MM.1S (cell line): ENCODE data around the gene ZXDC.

Experiments
- DNase-seq: peaks from one replicate; pipeline ENCODE4 v3.0.0-alpha.2; 2015
- H2AFZ ChIP-seq: fragments of 300-600 bp; sonication (generic); 2 replicates; pipeline ENCODE4 v1.6.0; 2016; ENCODE audit warnings: antibody characterized with exemption, low read length
- H3F3A ChIP-seq: fragments of 300-600 bp; sonication (generic); 2 replicates; pipeline ENCODE4 v1.6.1; 2016; ENCODE audit warnings: mild to moderate bottlenecking, antibody characterized with exemption, low read length, moderate library complexity, mixed read lengths; ENCODE audit not compliant: insufficient read depth
- H3K27ac ChIP-seq: fragments of 300-600 bp; sonication (generic); 2 replicates; pipeline ENCODE4 v1.5.1; 2016; ENCODE audit warnings: mild to moderate bottlenecking, low read length
- H3K27me3 ChIP-seq: fragments of 300-600 bp; sonication (generic); replicated peaks from 2 replicates; pipeline ENCODE4 v1.6.0; 2016; ENCODE audit warnings: low read length; ENCODE audit not compliant: insufficient read depth
- H3K36me3 ChIP-seq: fragments of 300-600 bp; sonication (generic); replicated peaks from 2 replicates; pipeline ENCODE4 v1.6.1; 2016; ENCODE audit warnings: mild to moderate bottlenecking, low read length, mixed read lengths; ENCODE audit not compliant: insufficient read depth
- H3K4me1 ChIP-seq: fragments of 300-600 bp; sonication (generic); 2 replicates; pipeline ENCODE4 v1.6.1; 2016; ENCODE audit warnings: low read length, mixed read lengths
- H3K4me2 ChIP-seq: fragments of 300-600 bp; sonication (generic); 2 replicates; pipeline ENCODE4 v1.6.0; 2016; ENCODE audit warnings: low read depth, low read length
- H3K4me3 ChIP-seq: fragments of 300-600 bp; sonication (generic); 2 replicates; pipeline ENCODE4 v1.5.1; 2016; ENCODE audit warnings: low read length, mixed read lengths
- H3K79me2 ChIP-seq: fragments of 300-600 bp; sonication (generic); 2 replicates; pipeline ENCODE4 v1.6.1; 2016; ENCODE audit warnings: mixed run types, low read length, mixed read lengths
- H3K9ac ChIP-seq: fragments of 300-600 bp; sonication (generic); 2 replicates; pipeline ENCODE4 v1.6.1; 2016; ENCODE audit warnings: low read length, mixed read lengths
- H3K9me2 ChIP-seq: fragments of 300-600 bp; sonication (generic); replicated peaks from 2 replicates; pipeline ENCODE4 v1.6.1; 2016; ENCODE audit warnings: mild to moderate bottlenecking, low read length, mixed read lengths; ENCODE audit not compliant: insufficient read depth
- H3K9me3 ChIP-seq: fragments of 300-600 bp; sonication (generic); replicated peaks from 2 replicates; pipeline ENCODE4 v1.6.1; 2016; ENCODE audit warnings: mild to moderate bottlenecking, low read length, mixed read lengths; ENCODE audit not compliant: insufficient read depth
- H4K20me1 ChIP-seq: fragments of 300-600 bp; sonication (generic); 2 replicates; pipeline ENCODE4 v1.6.1; 2016; ENCODE audit warnings: mild to moderate bottlenecking, low read length, moderate library complexity, mixed read lengths; ENCODE audit not compliant: insufficient read depth
- EZH2 ChIP-seq: fragments of 300-600 bp; sonication (generic); optimal IDR thresholded peaks from 2 replicates; pipeline ENCODE3; 2017; ENCODE audit warnings: low read depth, mild to moderate bottlenecking, antibody characterized with exemption, low read length, mixed read lengths
- EZH2phosphoT487 ChIP-seq: fragments of 300-600 bp; sonication (generic); IDR thresholded peaks from 2 replicates; pipeline ENCODE4 v1.6.1; 2018; ENCODE audit warnings: antibody characterized with exemption, low read length
- TF ChIP-seq, protein P1 (sequence below): fragments of 300-600 bp; sonication (generic); IDR thresholded peaks from 2 replicates; pipeline ENCODE4 v1.5.1; 2016; ENCODE audit warnings: antibody characterized with exemption, low read length, mixed read lengths

The ZXDC gene

DNA sequence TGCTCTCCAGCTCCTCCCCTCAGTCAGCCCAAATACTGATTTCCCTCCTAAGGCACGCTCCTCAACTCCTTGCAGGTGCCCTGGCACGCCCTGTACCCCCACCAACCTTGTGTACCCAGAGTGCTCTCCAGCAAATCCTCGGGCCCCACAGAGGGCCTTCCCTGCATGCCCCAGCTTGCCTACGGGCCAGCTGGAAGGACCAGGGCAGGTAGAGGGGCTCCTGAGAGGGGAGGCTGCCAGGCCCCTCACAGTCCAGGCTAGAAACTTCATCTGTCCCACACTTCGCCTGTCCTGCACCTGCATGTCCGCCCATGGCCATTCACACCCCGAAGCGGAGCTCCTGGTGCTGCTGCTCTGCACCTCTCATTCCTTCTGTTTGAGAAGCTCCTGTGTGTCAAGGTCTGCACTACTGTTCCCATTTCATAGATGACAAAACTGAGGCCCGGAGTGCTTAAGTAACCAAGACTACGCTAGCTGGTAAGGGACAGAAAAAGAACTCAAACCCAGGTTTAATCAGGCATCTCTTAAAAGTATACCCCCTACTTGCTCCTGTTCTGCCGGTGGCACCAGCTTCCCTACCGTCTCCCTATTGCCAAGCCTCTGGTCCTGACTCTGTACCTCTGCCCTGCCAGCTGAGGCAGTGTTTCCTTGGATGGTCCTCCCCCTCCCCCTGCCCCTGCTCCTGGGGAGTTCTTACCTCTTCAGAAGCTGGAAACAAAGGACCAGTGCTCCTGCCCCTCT, 35.6 kb downstream of the ZXDC start:
- Histone ChIP-seq H4K20me1 (no peaks in the 10 kb centered on the region), H3K9me3 (no peaks in the 10 kb centered on the region), H3K79me2 (no peaks in the 10 kb centered on the region), H3K9me2 (no peaks in the 10 kb centered on the region), H3K27me3 (no peaks in the 10 kb centered on the region), H3F3A (no peaks in the 10 kb centered on the region), H3K9ac (no peak overlapping the region), H2AFZ (no peak overlapping the region), H3K4me3 (no peak overlapping the region), H3K4me1 (no peaks in the 10 kb centered on the region), H3K27ac (no peak overlapping the region), H3K4me2 (no peak overlapping the region), H3K36me3 (no peaks in the 10 kb centered on the region)
- TF ChIP-seq EZH2phosphoT487 (no peak), EZH2 (no peak)
- TF ChIP-seq, protein P1, sequence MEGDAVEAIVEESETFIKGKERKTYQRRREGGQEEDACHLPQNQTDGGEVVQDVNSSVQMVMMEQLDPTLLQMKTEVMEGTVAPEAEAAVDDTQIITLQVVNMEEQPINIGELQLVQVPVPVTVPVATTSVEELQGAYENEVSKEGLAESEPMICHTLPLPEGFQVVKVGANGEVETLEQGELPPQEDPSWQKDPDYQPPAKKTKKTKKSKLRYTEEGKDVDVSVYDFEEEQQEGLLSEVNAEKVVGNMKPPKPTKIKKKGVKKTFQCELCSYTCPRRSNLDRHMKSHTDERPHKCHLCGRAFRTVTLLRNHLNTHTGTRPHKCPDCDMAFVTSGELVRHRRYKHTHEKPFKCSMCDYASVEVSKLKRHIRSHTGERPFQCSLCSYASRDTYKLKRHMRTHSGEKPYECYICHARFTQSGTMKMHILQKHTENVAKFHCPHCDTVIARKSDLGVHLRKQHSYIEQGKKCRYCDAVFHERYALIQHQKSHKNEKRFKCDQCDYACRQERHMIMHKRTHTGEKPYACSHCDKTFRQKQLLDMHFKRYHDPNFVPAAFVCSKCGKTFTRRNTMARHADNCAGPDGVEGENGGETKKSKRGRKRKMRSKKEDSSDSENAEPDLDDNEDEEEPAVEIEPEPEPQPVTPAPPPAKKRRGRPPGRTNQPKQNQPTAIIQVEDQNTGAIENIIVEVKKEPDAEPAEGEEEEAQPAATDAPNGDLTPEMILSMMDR = no peak
- no peak for DNase-seq

DNA sequence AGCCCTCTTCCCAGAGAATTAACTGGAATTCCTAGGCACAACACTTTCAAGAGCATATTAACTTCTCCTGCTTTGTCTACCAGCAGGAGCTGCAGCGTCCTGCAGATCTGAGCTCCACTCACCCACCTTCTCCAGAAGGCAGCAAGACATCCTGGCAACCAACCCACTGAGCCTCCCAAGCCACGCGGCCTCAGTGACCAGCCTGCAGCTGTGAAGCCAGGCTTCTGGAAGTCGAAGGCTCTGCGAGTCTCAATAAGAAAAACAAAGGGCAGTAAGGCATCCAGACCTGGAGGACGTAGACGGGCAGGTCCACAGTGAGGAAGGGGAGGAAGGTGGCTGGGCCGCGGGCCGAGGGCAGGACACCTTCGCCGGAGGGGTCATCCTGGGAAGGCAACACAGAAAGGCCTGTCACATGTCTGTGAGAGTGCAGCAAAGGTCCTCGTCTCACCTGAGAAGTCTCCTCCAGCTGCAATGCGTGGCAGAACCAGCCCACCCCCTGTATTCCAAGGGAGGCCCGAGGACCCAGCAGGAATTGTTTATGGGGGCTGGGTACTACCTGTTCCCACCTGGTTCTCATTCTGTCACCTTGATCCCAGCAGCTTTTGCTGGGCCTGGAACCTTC, 36.2 kb downstream of the ZXDC start:
- Histone ChIP-seq H3K9ac (no peak overlapping the region), H3K36me3 (no peaks in the 10 kb centered on the region), H3K4me3 (no peak overlapping the region), H3K9me3 (no peaks in the 10 kb centered on the region), H3K79me2 (no peaks in the 10 kb centered on the region), H4K20me1 (no peaks in the 10 kb centered on the region), H3K27me3 (no peaks in the 10 kb centered on the region), H3K4me2 (no peak overlapping the region), H3K4me1 (no peaks in the 10 kb centered on the region), H3F3A (no peaks in the 10 kb centered on the region), H3K27ac (no peak overlapping the region), H2AFZ (no peak overlapping the region), H3K9me2 (no peaks in the 10 kb centered on the region)
- DNase-seq = no peak
- TF ChIP-seq, protein P1 = no peak
- TF ChIP-seq EZH2 (no peak), EZH2phosphoT487 (no peak)

GRCh38 chr3:126438746-126439145, 36.9 kb downstream of the ZXDC start:
- H3K4me1 ChIP-seq = no peaks in the 10 kb centered on the region
- H3K79me2 ChIP-seq = no peaks in the 10 kb centered on the region
- DNase-seq = no peak
- H3K36me3 ChIP-seq = no peaks in the 10 kb centered on the region
- no peaks in the 10 kb centered on the region for H4K20me1 ChIP-seq
- H2AFZ ChIP-seq = no peak overlapping the region
- no peaks in the 10 kb centered on the region for H3F3A ChIP-seq
- no peak overlapping the region for H3K4me2 ChIP-seq
- no peaks in the 10 kb centered on the region for H3K27me3 ChIP-seq
- TF ChIP-seq, protein P1 = no peak
- TF ChIP-seq EZH2 (no peak), EZH2phosphoT487 (no peak)
- no peak overlapping the region for H3K9ac ChIP-seq
- no peaks in the 10 kb centered on the region for H3K9me3 ChIP-seq
- H3K27ac ChIP-seq = no peak overlapping the region
- no peak overlapping the region for H3K4me3 ChIP-seq
- no peaks in the 10 kb centered on the region for H3K9me2 ChIP-seq
